HCT116 (cell line): ENCODE data around the gene PLCB1.

Source experiments
- CTCF ChIP-seq, 3 experiments: fragments of 200-600 bp in 1 of 3; sonication (generic) in 1 of 3; IDR thresholded peaks in 2 of 3; conservative IDR thresholded peaks in 1 of 3; 2 replicates each; pipeline ENCODE4 v1.5.1; 2012 to 2017; ENCODE audit warnings: low read depth in 2 of 3, low read length in 2 of 3, antibody characterized with exemption in 1 of 3, borderline replicate concordance in 1 of 3, control low read depth in 1 of 3, mild to moderate bottlenecking in 1 of 3, mixed read lengths in 1 of 3, mixed run types in 1 of 3, moderate library complexity in 1 of 3; ENCODE audit not compliant: insufficient read depth in 1 of 3
- MAX ChIP-seq: IDR thresholded peaks from 2 replicates; pipeline ENCODE4 v1.6.1; 2012
- POLR2AphosphoS5 ChIP-seq: IDR thresholded peaks from 2 replicates; pipeline ENCODE4 v1.6.1; 2011; ENCODE audit warnings: mild to moderate bottlenecking, low read depth, low read length, moderate library complexity
- YY1 ChIP-seq: IDR thresholded peaks from 2 replicates; pipeline ENCODE4 v1.6.1; 2011; ENCODE audit warnings: low read length, low read depth, moderate library complexity, mild to moderate bottlenecking; ENCODE audit not compliant: insufficient replicate concordance; ENCODE audit errors: extremely low read depth
- ZBTB33 ChIP-seq: IDR thresholded peaks from 2 replicates; pipeline ENCODE4 v1.6.1; 2011; ENCODE audit warnings: mild to moderate bottlenecking, low read length, moderate library complexity; ENCODE audit not compliant: insufficient replicate concordance; ENCODE audit errors: extremely low read depth

GRCh38 chr20:8602389-8603116, 470.5 kb downstream of the PLCB1 start:
- no peak for TF ChIP-seq POLR2AphosphoS5
- no peak for TF ChIP-seq CTCF (IDR thresholded peaks at IDR 0.05 in 2 of 3, conservative IDR thresholded peaks at IDR 0.05 in 1 of 3; ENCODE audit: borderline replicate concordance in 1 of 3, insufficient read depth in 1 of 3, low read depth in 2 of 3, low read length in 2 of 3)
- TF ChIP-seq YY1: no peak
- no peak for TF ChIP-seq MAX
- TF ChIP-seq ZBTB33: no peak
